Small intestine (tissue), 7 donors: Measurements from ENCODE around the gene ITGB3BP. TPM values are rescaled to one million over a fixed set of nuclear protein-coding genes. Genes with fewer than 3 reads are reported as not detected.
"Not testable (repeated sequence)": the region's sequence is repeated elsewhere in the genome, so short reads cannot be mapped to it uniquely, and the experiment has no call there.

Experiments
- DNase-seq, 2 donors: peaks; one replicate each; pipeline versions ENCODE4 v3.0.0 to v3.0.0-alpha.2; 2013
- FAIRE-seq: peaks from 2 replicates; lab custom pipeline; 2012; peaks lifted over from hg19 to GRCh38; lab: Jason Lieb, UNC
- H3K27ac ChIP-seq, 3 donors: one replicate each; pipeline ENCODE4 v1.5.1; 2013; ENCODE audit warnings: low read length in 2 of 3, mild to moderate bottlenecking in 2 of 3, control low read depth in 1 of 3, inconsistent platforms in 1 of 3, low read depth in 1 of 3, moderate library complexity in 1 of 3
- H3K27me3 ChIP-seq, 3 donors: one replicate each; pipeline ENCODE4 v1.6.1; 2013; ENCODE audit warnings: low read length in 3 of 3, inconsistent platforms in 1 of 3; ENCODE audit not compliant: control insufficient read depth in 3 of 3, insufficient read depth in 3 of 3
- H3K36me3 ChIP-seq, 3 donors: one replicate each; pipeline ENCODE4 v1.6.1; 2013; ENCODE audit warnings: low read length in 3 of 3, inconsistent platforms in 1 of 3, low read depth in 1 of 3, mild to moderate bottlenecking in 1 of 3, moderate library complexity in 1 of 3; ENCODE audit not compliant: control insufficient read depth in 3 of 3, insufficient read depth in 2 of 3
- H3K4me1 ChIP-seq, 3 donors: one replicate each; pipeline ENCODE4 v1.6.1; 2013; ENCODE audit warnings: low read length in 2 of 3, inconsistent platforms in 1 of 3, low read depth in 1 of 3, mild to moderate bottlenecking in 1 of 3, moderate library complexity in 1 of 3; ENCODE audit not compliant: control insufficient read depth in 3 of 3, insufficient read depth in 2 of 3
- H3K4me3 ChIP-seq, 3 donors: one replicate each; pipeline ENCODE4 v1.5.1; 2013; ENCODE audit warnings: low read length in 3 of 3, control low read depth in 1 of 3, inconsistent platforms in 1 of 3, low read depth in 1 of 3, mild to moderate bottlenecking in 1 of 3, moderate library complexity in 1 of 3
- H3K9me3 ChIP-seq, 2 donors: one replicate each; pipeline ENCODE4 v1.6.1; 2013; ENCODE audit warnings: low read depth in 1 of 2, low read length in 1 of 2; ENCODE audit not compliant: control insufficient read depth in 2 of 2, insufficient read depth in 1 of 2
- WGBS, 3 donors: extraction: QIAGEN DNeasy Blood & Tissue Kit; methylation state at CpG; one replicate each; pipeline ENCODE4 v1.1.7; 2013; 5-methylcytosine and 5-hydroxymethylcytosine counted together
- polyA plus RNA-seq, 4 donors: library from polyadenylated mRNA; stranded (reverse) in 3 of 4; unstranded in 1 of 4; fragments of 200-250 nt in 3 of 4; fragments of 120-200 nt in 1 of 4; gene quantifications; one replicate each; pipeline versions ENCODE4 v1.2.1 to v1.2.3, GENCODE V29; 2013
- donor health status: healthy with polysubstance abuse.
- donor health status: control.
- donor health status: control.
- donor health status: Bipolar disorder and iron deficiency.
- donor health status: healthy.

Gene ITGB3BP
- polyA plus RNA-seq, 4 donors, result 10.5 to 30.2 (median 17.0) TPM

- Histone ChIP-seq H3K36me3 (peaks cover 0 to 4% (median 0%) of the 10 kb centered on the region in 3 donors), H3K27ac (no peak overlapping the region), H3K4me3 (no peak overlapping the region), H3K27me3 (no peaks in the 10 kb centered on the region), H3K9me3 (peaks cover 0 to 6% of the 10 kb centered on the region in 2 donors), H3K4me1 (no peaks in the 10 kb centered on the region)
- FAIRE-seq (no peak), DNase-seq (no peak)
Measured at GRCh38 chr1:63429281-63429680, 93.7 kb downstream of the ITGB3BP start.

- DNase-seq (no peak), FAIRE-seq (no peak)
- Histone ChIP-seq H3K36me3 (peaks cover 0 to 4% (median 0%) of the 10 kb centered on the region in 3 donors), H3K27ac (no peak overlapping the region), H3K4me3 (no peak overlapping the region), H3K4me1 (no peaks in the 10 kb centered on the region), H3K9me3 (peaks cover 0 to 6% of the 10 kb centered on the region in 2 donors), H3K27me3 (no peaks in the 10 kb centered on the region)
Measured at GRCh38 chr1:63428815-63429214, 94.2 kb downstream of the ITGB3BP start.

GRCh38 chr1:63423649-63424048 is 99.4 kb downstream of the ITGB3BP start:
- WGBS, 3 donors, result 94 to 100% (median 95%) methylated on average over 2 of the region's 2 CpGs
- H3K27ac ChIP-seq, result no peak overlapping the region

GRCh38 chr1:63420746-63421145 is 102.3 kb downstream of the ITGB3BP start:
- not testable (repeated sequence) for FAIRE-seq, H3K4me1 ChIP-seq, H3K4me3 ChIP-seq, H3K36me3 ChIP-seq, H3K27me3 ChIP-seq, H3K27ac ChIP-seq, H3K9me3 ChIP-seq, DNase-seq
- 88 to 100% (median 92%) methylated on average over 1 of the region's 1 CpG for WGBS, 3 donors

More at GRCh38 chr1:63423649-63424048, 99.4 kb downstream of the ITGB3BP start:
- Histone ChIP-seq H3K9me3 (no peaks in the 10 kb centered on the region), H3K4me3 (no peak overlapping the region), H3K4me1 (no peaks in the 10 kb centered on the region), H3K36me3 (peaks cover 0 to 2% (median 0%) of the 10 kb centered on the region in 3 donors), H3K27me3 (no peaks in the 10 kb centered on the region)
- DNase-seq (no peak), FAIRE-seq (no peak)

GRCh38 chr1:63418101-63418500 is 104.9 kb downstream of the ITGB3BP start:
- Histone ChIP-seq H3K36me3 (peaks cover 0 to 3% (median 2%) of the 10 kb centered on the region in 3 donors), H3K4me1 (no peaks in the 10 kb centered on the region), H3K27me3 (no peaks in the 10 kb centered on the region), H3K4me3 (no peak overlapping the region), H3K27ac (no peak overlapping the region), H3K9me3 (no peaks in the 10 kb centered on the region)
- no peak for FAIRE-seq
- no peak for DNase-seq

- Histone ChIP-seq H3K27ac (no peak overlapping the region), H3K36me3 (peaks cover 0 to 5% (median 2%) of the 10 kb centered on the region in 3 donors), H3K9me3 (no peaks in the 10 kb centered on the region), H3K4me1 (no peaks in the 10 kb centered on the region), H3K4me3 (no peak overlapping the region), H3K27me3 (no peaks in the 10 kb centered on the region)
- DNase-seq (no peak), FAIRE-seq (no peak)
- 83 to 95% (median 94%) methylated on average over 3 of the region's 3 CpGs for WGBS, 3 donors
Measured at GRCh38 chr1:63414691-63415365, 108.2 kb downstream of the ITGB3BP start.

- DNase-seq (peak; percentile 20 to 36), FAIRE-seq (no peak)
- H3K27ac ChIP-seq, result no peak overlapping the region
- 35 to 54% (median 45%) methylated on average over 1 of the region's 1 CpG for WGBS, 3 donors
- no peaks in the 10 kb centered on the region for H3K27me3 ChIP-seq
- peaks cover 0 to 5% (median 5%) of the 10 kb centered on the region in 3 donors for H3K36me3 ChIP-seq
- no peak overlapping the region for H3K4me3 ChIP-seq
- no peaks in the 10 kb centered on the region for H3K4me1 ChIP-seq
- H3K9me3 ChIP-seq, result no peaks in the 10 kb centered on the region
Measured at GRCh38 chr1:63413394-63413793, 109.6 kb downstream of the ITGB3BP start.

GRCh38 chr1:63411066-63411465 is 112.0 kb downstream of the ITGB3BP start:
- 74 to 88% (median 86%) methylated on average over 2 of the region's 2 CpGs for WGBS, 3 donors
- Histone ChIP-seq H3K4me1 (no peaks in the 10 kb centered on the region), H3K9me3 (no peaks in the 10 kb centered on the region), H3K27ac (no peak overlapping the region), H3K4me3 (no peak overlapping the region), H3K27me3 (no peaks in the 10 kb centered on the region), H3K36me3 (peaks cover 0 to 5% (median 5%) of the 10 kb centered on the region in 3 donors)
- DNase-seq, result no peak
- FAIRE-seq, result no peak

- H3K27me3 ChIP-seq, result no peaks in the 10 kb centered on the region
- H3K4me1 ChIP-seq, result no peaks in the 10 kb centered on the region
- no peaks in the 10 kb centered on the region for H3K9me3 ChIP-seq
- WGBS, 3 donors, result 69 to 96% (median 91%) methylated on average over 4 of the region's 4 CpGs
- H3K27ac ChIP-seq, result no peak overlapping the region
- H3K4me3 ChIP-seq, result no peak overlapping the region
- FAIRE-seq, result no peak
- peaks cover 0 to 2% (median 2%) of the 10 kb centered on the region in 3 donors for H3K36me3 ChIP-seq
- DNase-seq, result no peak
Measured at GRCh38 chr1:63408331-63408730, 114.7 kb downstream of the ITGB3BP start.
